HEK293 (cell line): Measurements from ENCODE around the gene C19orf38.

Experiments used
- CTCF ChIA-PET: fragments of 350-600 bp; formaldehyde crosslinking; extraction: SDS; loops from one replicate; lab custom pipeline; 2021; ENCODE audit warnings: antibody characterized with exemption; lab: Yijun Ruan, JAX
- POLR2A ChIA-PET: fragments of 300-600 bp; formaldehyde crosslinking; extraction: SDS; loops from one replicate; lab custom pipeline; 2020; ENCODE audit warnings: antibody characterized with exemption, inconsistent platforms; lab: Yijun Ruan, JAX
- H3K27ac ChIP-seq: fragments of 200-500 bp; sonication (Bioruptor generic); 2 replicates; pipeline ENCODE4 v1.5.1; 2014; ENCODE audit warnings: low read depth, low read length, control low read depth, inconsistent platforms; ENCODE audit errors: extremely low read depth
- H3K36me3 ChIP-seq, 2 experiments: fragments of 200-500 bp in 1 of 2; sonication (Bioruptor generic) in 1 of 2; 1 replicate in 1 of 2; 2 replicates in 1 of 2; pipeline ENCODE4 v1.5.1; 2014 to 2017; ENCODE audit warnings: inconsistent platforms in 2 of 2, low read length in 2 of 2; ENCODE audit not compliant: control insufficient read depth in 2 of 2, insufficient read depth in 1 of 2
- H3K4me1 ChIP-seq: fragments of 200-500 bp; sonication (Bioruptor generic); 2 replicates; pipeline ENCODE4 v1.5.1; 2014; ENCODE audit warnings: mild to moderate bottlenecking, low read length, inconsistent platforms; ENCODE audit not compliant: control insufficient read depth, insufficient read depth
- H3K4me3 ChIP-seq: 2 replicates; pipeline ENCODE4 v1.5.1; 2011; ENCODE audit warnings: low read depth, mild to moderate bottlenecking, control low read depth, low read length, moderate library complexity
- H3K9me3 ChIP-seq: fragments of 200-500 bp; sonication (Bioruptor generic); 2 replicates; pipeline ENCODE4 v1.5.1; 2014; ENCODE audit warnings: low read depth, low read length, inconsistent platforms; ENCODE audit not compliant: control insufficient read depth, insufficient read depth
- FEZF1 ChIP-seq: fragments of 450-650 bp; formaldehyde crosslinking; IDR thresholded peaks from 2 replicates; pipeline ENCODE4 v1.5.1; 2016; ENCODE audit warnings: missing biosample characterization, missing genetic modification characterization
- HOXA7 ChIP-seq: sonication (generic); formaldehyde crosslinking; IDR thresholded peaks from 2 replicates; pipeline ENCODE4 v1.8.1; 2022; ENCODE audit warnings: missing genetic modification reagents, borderline replicate concordance
- KLF7 ChIP-seq: fragments of 450-650 bp; formaldehyde crosslinking; IDR thresholded peaks from 2 replicates; pipeline ENCODE4 v1.5.1; 2016; ENCODE audit warnings: missing biosample characterization, missing genetic modification characterization, borderline replicate concordance
- ZBTB48 ChIP-seq: fragments of 450-650 bp; formaldehyde crosslinking; IDR thresholded peaks from 2 replicates; pipeline ENCODE4 v1.5.1; 2016; ENCODE audit warnings: missing biosample characterization, missing genetic modification characterization
- ZEB2 ChIP-seq: fragments of 450-650 bp; formaldehyde crosslinking; IDR thresholded peaks from 2 replicates; pipeline ENCODE4 v1.5.1; 2016; ENCODE audit warnings: missing biosample characterization, missing genetic modification characterization
- ZNF155 ChIP-seq: fragments of 450-650 bp; formaldehyde crosslinking; IDR thresholded peaks from 2 replicates; pipeline ENCODE4 v1.5.1; 2016; ENCODE audit warnings: missing biosample characterization, missing genetic modification characterization
- ZNF184 ChIP-seq: fragments of 450-650 bp; IDR thresholded peaks from 2 replicates; pipeline ENCODE4 v1.5.1; 2018; ENCODE audit warnings: missing biosample characterization, mild to moderate bottlenecking, missing genetic modification characterization
- ZNF211 ChIP-seq: fragments of 450-650 bp; formaldehyde crosslinking; IDR thresholded peaks from 2 replicates; pipeline ENCODE4 v1.5.1; 2016; ENCODE audit warnings: low read depth, missing biosample characterization, missing genetic modification characterization
- ZNF223 ChIP-seq: fragments of 450-650 bp; formaldehyde crosslinking; IDR thresholded peaks from 2 replicates; pipeline ENCODE4 v1.5.1; 2016; ENCODE audit warnings: missing biosample characterization, missing genetic modification characterization
- ZNF292 ChIP-seq: fragments of 450-650 bp; formaldehyde crosslinking; IDR thresholded peaks from 2 replicates; pipeline ENCODE4 v1.5.1; 2016; ENCODE audit warnings: low read depth, missing biosample characterization, missing genetic modification characterization, borderline replicate concordance
- ZNF324 ChIP-seq: fragments of 450-650 bp; formaldehyde crosslinking; IDR thresholded peaks from 2 replicates; pipeline ENCODE4 v1.5.1; 2016; ENCODE audit warnings: missing biosample characterization, missing genetic modification characterization
- ZNF335 ChIP-seq: fragments of 450-650 bp; formaldehyde crosslinking; conservative IDR thresholded peaks from 2 replicates; pipeline ENCODE4 v1.5.1; 2016; ENCODE audit warnings: missing biosample characterization, missing genetic modification characterization
- ZNF558 ChIP-seq: fragments of 450-650 bp; formaldehyde crosslinking; IDR thresholded peaks from 2 replicates; pipeline ENCODE4 v1.5.1; 2016; ENCODE audit warnings: missing biosample characterization, missing genetic modification characterization
- ZNF560 ChIP-seq: fragments of 450-650 bp; formaldehyde crosslinking; IDR thresholded peaks from 2 replicates; pipeline ENCODE4 v1.5.1; 2017; ENCODE audit warnings: missing biosample characterization, missing genetic modification characterization, borderline replicate concordance
- ZNF561 ChIP-seq: fragments of 450-650 bp; IDR thresholded peaks from 2 replicates; pipeline ENCODE4 v1.5.1; 2018; ENCODE audit warnings: missing biosample characterization, missing genetic modification characterization, borderline replicate concordance
- ZNF571 ChIP-seq: fragments of 450-650 bp; formaldehyde crosslinking; IDR thresholded peaks from 2 replicates; pipeline ENCODE4 v1.5.0; 2017; ENCODE audit warnings: missing biosample characterization, missing genetic modification characterization
- ZNF596 ChIP-seq: fragments of 450-650 bp; IDR thresholded peaks from 2 replicates; pipeline ENCODE4 v1.5.0; 2018; ENCODE audit warnings: missing biosample characterization, mild to moderate bottlenecking, missing genetic modification characterization, moderate library complexity
- ZNF621 ChIP-seq: fragments of 450-650 bp; formaldehyde crosslinking; IDR thresholded peaks from 2 replicates; pipeline ENCODE4 v1.5.1; 2017; ENCODE audit warnings: missing biosample characterization, missing genetic modification characterization
- ZNF623 ChIP-seq: fragments of 450-650 bp; formaldehyde crosslinking; IDR thresholded peaks from 2 replicates; pipeline ENCODE4 v1.5.1; 2016; ENCODE audit warnings: missing biosample characterization, missing genetic modification characterization
- ZNF626 ChIP-seq: fragments of 450-650 bp; sonication (Bioruptor Pico); formaldehyde crosslinking; IDR thresholded peaks from 2 replicates; pipeline ENCODE4 v1.5.1; 2018; ENCODE audit warnings: missing biosample characterization, missing genetic modification characterization, inconsistent platforms
- ZNF654 ChIP-seq: fragments of 450-650 bp; formaldehyde crosslinking; IDR thresholded peaks from 2 replicates; pipeline ENCODE4 v1.5.1; 2016; ENCODE audit warnings: low read depth, missing biosample characterization, missing genetic modification characterization
- ZNF777 ChIP-seq: fragments of 450-650 bp; formaldehyde crosslinking; IDR thresholded peaks from 2 replicates; pipeline ENCODE4 v1.5.1; 2017; ENCODE audit warnings: missing biosample characterization, missing genetic modification characterization, borderline replicate concordance
- ZNF791 ChIP-seq: fragments of 450-650 bp; formaldehyde crosslinking; IDR thresholded peaks from 2 replicates; pipeline ENCODE4 v1.5.1; 2016; ENCODE audit warnings: missing biosample characterization, missing genetic modification characterization
- ZNF837 ChIP-seq: fragments of 450-650 bp; formaldehyde crosslinking; IDR thresholded peaks from 2 replicates; pipeline ENCODE4 v1.5.1; 2016; ENCODE audit warnings: missing biosample characterization, missing genetic modification characterization
- TF ChIP-seq, protein P1 (sequence below): fragments of 450-650 bp; formaldehyde crosslinking; IDR thresholded peaks from 2 replicates; pipeline ENCODE4 v1.5.1; 2016; ENCODE audit warnings: missing biosample characterization, missing genetic modification characterization
- TF ChIP-seq, protein P2 (sequence below): fragments of 450-650 bp; formaldehyde crosslinking; IDR thresholded peaks from 2 replicates; pipeline ENCODE4 v1.5.1; 2016; ENCODE audit warnings: missing biosample characterization, missing genetic modification characterization
- TF ChIP-seq, protein P3 (sequence below): fragments of 450-650 bp; formaldehyde crosslinking; IDR thresholded peaks from 2 replicates; pipeline ENCODE4 v1.5.1; 2016; ENCODE audit warnings: missing biosample characterization, missing genetic modification characterization
- TF ChIP-seq, protein P4 (sequence below): fragments of 450-650 bp; formaldehyde crosslinking; IDR thresholded peaks from 2 replicates; pipeline ENCODE4 v1.5.1; 2017; ENCODE audit warnings: missing biosample characterization, missing genetic modification characterization
- TF ChIP-seq, protein P5 (sequence below): fragments of 450-650 bp; formaldehyde crosslinking; IDR thresholded peaks from 2 replicates; pipeline ENCODE4 v1.5.1; 2016; ENCODE audit warnings: missing biosample characterization, missing genetic modification characterization

C19orf38 gene

DNA sequence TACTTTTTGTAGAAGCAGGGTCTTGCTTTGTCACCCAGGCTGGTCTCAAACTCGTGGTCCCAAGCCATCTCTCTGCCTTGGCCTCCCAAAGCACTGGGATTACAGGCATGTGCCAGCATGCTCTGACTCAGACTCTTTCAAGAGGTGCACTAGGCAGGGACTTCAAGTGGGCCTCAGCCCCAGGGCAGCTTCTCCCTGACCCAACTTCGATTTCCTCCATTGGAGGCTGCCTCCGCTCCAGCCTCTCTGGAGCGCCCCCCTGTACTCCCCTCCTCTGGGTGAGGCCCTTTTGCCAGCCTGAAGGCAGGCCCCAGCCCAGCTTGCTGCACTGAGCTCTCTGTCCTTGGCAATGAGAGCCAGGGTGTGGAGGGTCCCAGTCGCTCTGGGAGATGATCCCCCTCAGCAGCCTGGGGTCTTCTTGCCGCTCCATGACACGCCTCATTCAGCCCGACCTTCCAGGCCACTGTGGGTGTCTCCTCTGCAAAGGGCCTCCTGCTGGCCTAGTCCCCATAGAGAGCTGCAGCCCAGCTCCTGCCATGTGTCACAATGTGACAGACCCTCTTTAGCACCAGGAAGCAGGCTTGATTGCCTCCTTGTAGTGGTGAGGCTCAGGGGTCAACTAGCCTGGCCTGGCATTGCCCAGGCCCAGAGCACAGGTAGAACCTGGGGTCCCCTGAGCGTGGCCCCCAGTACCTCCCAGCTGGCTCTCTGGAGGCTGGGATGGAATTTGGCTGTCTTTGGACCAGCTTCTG lies 39.6 kb downstream of the C19orf38 start (continued):
- TF ChIP-seq, protein P1, sequence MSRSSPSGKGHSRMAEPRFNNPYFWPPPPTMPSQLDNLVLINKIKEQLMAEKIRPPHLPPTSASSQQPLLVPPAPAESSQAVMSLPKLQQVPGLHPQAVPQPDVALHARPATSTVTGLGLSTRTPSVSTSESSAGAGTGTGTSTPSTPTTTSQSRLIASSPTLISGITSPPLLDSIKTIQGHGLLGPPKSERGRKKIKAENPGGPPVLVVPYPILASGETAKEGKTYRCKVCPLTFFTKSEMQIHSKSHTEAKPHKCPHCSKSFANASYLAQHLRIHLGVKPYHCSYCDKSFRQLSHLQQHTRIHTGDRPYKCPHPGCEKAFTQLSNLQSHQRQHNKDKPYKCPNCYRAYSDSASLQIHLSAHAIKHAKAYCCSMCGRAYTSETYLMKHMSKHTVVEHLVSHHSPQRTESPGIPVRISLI (tag by site-specific recombination), result no peak
- TF ChIP-seq ZNF560 (tag by site-specific recombination) (no peak), ZNF223 (tag by site-specific recombination) (no peak), ZNF791 (no peak), ZNF837 (tag by site-specific recombination) (no peak), ZNF623 (tag by site-specific recombination) (no peak), KLF7 (tag by site-specific recombination) (no peak), ZNF155 (tag by site-specific recombination) (no peak), ZNF211 (tag by site-specific recombination) (no peak), ZNF324 (tag by site-specific recombination) (no peak), ZNF654 (tag by site-specific recombination) (no peak), ZNF626 (no peak), ZNF596 (tag by site-specific recombination) (no peak), ZNF571 (no peak), FEZF1 (tag by site-specific recombination) (no peak), ZBTB48 (tag by site-specific recombination) (no peak), ZNF561 (no peak), ZNF335 (tag by site-specific recombination) (peak; percentile 44; the same call in 1 of the 2 replicates), ZNF621 (no peak), ZNF777 (no peak), ZEB2 (tag by site-specific recombination) (peak; percentile 38; the same call in 1 of the 2 replicates)
- TF ChIP-seq, protein P2, sequence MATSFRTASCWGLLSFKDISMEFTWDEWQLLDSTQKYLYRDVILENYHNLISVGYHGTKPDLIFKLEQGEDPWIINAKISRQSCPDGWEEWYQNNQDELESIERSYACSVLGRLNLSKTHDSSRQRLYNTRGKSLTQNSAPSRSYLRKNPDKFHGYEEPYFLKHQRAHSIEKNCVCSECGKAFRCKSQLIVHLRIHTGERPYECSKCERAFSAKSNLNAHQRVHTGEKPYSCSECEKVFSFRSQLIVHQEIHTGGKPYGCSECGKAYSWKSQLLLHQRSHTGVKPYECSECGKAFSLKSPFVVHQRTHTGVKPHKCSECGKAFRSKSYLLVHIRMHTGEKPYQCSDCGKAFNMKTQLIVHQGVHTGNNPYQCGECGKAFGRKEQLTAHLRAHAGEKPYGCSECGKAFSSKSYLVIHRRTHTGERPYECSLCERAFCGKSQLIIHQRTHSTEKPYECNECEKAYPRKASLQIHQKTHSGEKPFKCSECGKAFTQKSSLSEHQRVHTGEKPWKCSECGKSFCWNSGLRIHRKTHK (tag by site-specific recombination), result no peak
- TF ChIP-seq, protein P3, sequence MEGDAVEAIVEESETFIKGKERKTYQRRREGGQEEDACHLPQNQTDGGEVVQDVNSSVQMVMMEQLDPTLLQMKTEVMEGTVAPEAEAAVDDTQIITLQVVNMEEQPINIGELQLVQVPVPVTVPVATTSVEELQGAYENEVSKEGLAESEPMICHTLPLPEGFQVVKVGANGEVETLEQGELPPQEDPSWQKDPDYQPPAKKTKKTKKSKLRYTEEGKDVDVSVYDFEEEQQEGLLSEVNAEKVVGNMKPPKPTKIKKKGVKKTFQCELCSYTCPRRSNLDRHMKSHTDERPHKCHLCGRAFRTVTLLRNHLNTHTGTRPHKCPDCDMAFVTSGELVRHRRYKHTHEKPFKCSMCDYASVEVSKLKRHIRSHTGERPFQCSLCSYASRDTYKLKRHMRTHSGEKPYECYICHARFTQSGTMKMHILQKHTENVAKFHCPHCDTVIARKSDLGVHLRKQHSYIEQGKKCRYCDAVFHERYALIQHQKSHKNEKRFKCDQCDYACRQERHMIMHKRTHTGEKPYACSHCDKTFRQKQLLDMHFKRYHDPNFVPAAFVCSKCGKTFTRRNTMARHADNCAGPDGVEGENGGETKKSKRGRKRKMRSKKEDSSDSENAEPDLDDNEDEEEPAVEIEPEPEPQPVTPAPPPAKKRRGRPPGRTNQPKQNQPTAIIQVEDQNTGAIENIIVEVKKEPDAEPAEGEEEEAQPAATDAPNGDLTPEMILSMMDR (tag by site-specific recombination), result no peak

DNA sequence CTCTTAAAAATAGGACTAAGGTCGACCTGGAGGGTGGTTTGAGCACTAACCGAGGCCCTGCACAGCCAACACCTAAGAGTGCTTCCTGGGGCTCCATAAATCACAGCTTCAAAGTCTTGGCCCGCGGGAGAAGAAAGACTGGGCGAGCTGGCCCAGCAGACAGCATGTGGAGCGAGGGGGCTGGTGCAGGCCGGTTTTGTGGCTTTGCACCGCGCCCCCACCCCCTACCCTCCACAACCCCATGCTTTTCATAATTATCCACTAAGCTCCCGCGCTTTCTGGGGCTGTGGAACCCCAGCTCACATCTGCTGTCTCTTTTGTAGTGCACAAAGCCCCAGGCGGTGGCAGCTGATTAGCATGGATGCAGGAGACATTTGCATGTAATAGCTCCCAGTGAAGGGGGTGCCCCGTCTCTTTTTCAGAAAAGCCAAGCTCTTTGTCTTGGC lies 40.2 kb downstream of the C19orf38 start:
- Histone ChIP-seq H3K36me3 (no peaks in the 10 kb centered on the region), H3K9me3 (no peaks in the 10 kb centered on the region), H3K27ac (no peak overlapping the region), H3K4me3 (no peak overlapping the region), H3K4me1 (0 out of 2 replicates have a peak, but pooled peaks cover 4% of the 10 kb centered on the region)
- ChIA-PET CTCF (interaction anchor here (0.6 to 2.0 kb wide), 4 partner anchors 15 to 638 kb away, joined by 3 to 6 read pairs (median 3); no protein-coding TSS in a partner anchor), POLR2A (interaction anchor here (1.0 to 1.6 kb wide), 2 partner anchors 14 to 17 kb away, joined by 3 to 5 read pairs; no protein-coding TSS in a partner anchor)
- TF ChIP-seq ZNF558 (tag by site-specific recombination) (no peak), ZNF184 (tag by site-specific recombination) (no peak), ZNF292 (no peak), HOXA7 (CRISPR knock-in tag) (no peak)
- TF ChIP-seq, protein P4, sequence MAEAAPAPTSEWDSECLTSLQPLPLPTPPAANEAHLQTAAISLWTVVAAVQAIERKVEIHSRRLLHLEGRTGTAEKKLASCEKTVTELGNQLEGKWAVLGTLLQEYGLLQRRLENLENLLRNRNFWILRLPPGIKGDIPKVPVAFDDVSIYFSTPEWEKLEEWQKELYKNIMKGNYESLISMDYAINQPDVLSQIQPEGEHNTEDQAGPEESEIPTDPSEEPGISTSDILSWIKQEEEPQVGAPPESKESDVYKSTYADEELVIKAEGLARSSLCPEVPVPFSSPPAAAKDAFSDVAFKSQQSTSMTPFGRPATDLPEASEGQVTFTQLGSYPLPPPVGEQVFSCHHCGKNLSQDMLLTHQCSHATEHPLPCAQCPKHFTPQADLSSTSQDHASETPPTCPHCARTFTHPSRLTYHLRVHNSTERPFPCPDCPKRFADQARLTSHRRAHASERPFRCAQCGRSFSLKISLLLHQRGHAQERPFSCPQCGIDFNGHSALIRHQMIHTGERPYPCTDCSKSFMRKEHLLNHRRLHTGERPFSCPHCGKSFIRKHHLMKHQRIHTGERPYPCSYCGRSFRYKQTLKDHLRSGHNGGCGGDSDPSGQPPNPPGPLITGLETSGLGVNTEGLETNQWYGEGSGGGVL (tag by site-specific recombination), result no peak
- TF ChIP-seq, protein P5, sequence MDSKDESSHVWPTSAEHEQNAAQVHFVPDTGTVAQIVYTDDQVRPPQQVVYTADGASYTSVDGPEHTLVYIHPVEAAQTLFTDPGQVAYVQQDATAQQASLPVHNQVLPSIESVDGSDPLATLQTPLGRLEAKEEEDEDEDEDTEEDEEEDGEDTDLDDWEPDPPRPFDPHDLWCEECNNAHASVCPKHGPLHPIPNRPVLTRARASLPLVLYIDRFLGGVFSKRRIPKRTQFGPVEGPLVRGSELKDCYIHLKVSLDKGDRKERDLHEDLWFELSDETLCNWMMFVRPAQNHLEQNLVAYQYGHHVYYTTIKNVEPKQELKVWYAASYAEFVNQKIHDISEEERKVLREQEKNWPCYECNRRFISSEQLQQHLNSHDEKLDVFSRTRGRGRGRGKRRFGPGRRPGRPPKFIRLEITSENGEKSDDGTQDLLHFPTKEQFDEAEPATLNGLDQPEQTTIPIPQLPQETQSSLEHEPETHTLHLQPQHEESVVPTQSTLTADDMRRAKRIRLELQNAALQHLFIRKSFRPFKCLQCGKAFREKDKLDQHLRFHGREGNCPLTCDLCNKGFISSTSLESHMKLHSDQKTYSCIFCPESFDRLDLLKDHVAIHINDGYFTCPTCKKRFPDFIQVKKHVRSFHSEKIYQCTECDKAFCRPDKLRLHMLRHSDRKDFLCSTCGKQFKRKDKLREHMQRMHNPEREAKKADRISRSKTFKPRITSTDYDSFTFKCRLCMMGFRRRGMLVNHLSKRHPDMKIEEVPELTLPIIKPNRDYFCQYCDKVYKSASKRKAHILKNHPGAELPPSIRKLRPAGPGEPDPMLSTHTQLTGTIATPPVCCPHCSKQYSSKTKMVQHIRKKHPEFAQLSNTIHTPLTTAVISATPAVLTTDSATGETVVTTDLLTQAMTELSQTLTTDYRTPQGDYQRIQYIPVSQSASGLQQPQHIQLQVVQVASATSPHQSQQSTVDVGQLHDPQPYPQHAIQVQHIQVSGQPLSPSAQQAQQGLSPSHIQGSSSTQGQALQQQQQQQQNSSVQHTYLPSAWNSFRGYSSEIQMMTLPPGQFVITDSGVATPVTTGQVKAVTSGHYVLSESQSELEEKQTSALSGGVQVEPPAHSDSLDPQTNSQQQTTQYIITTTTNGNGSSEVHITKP (tag by site-specific recombination), result no peak
